Thoracic aorta (tissue), 2 donors: ENCODE data around the gene PLTP. TPM values are rescaled to one million over a fixed set of nuclear protein-coding genes. Genes with fewer than 3 reads are reported as not detected.

ENCODE experiments used
- ATAC-seq: fragments of 150-250 bp; one replicate; pipeline ENCODE4 v1.8.0; 2017; ENCODE audit warnings: low read depth; ENCODE audit not compliant: insufficient number of reproducible peaks, low FRiP score
- DNase-seq: peaks from one replicate; pipeline ENCODE4 v3.0.0-alpha.2; 2020; ENCODE audit warnings: low spot score
- H3K27ac ChIP-seq, 2 donors: fragments of 200-600 bp; sonication (generic); 1 replicate in 1 of 2; 2 replicates in 1 of 2; pipeline ENCODE4 v1.5.1; 2016; ENCODE audit warnings: mild to moderate bottlenecking in 2 of 2, moderate library complexity in 2 of 2
- H3K27me3 ChIP-seq: fragments of 200-600 bp; sonication (generic); replicated peaks from 2 replicates; pipeline ENCODE4 v1.6.0; 2016; ENCODE audit warnings: mild to moderate bottlenecking; ENCODE audit not compliant: insufficient read depth
- H3K36me3 ChIP-seq: fragments of 200-600 bp; sonication (generic); one replicate; pipeline ENCODE4 v1.5.1; 2016
- H3K4me1 ChIP-seq, 2 donors: fragments of 200-600 bp; sonication (generic); 1 replicate in 1 of 2; 2 replicates in 1 of 2; pipeline versions ENCODE4 v1.5.1 to v1.6.0; 2016; ENCODE audit warnings: low read depth in 2 of 2, mild to moderate bottlenecking in 1 of 2; ENCODE audit not compliant: control insufficient read depth in 1 of 2
- H3K4me3 ChIP-seq: fragments of 200-600 bp; sonication (generic); 2 replicates; pipeline ENCODE4 v1.5.1; 2016; ENCODE audit warnings: mild to moderate bottlenecking
- H3K9me3 ChIP-seq: fragments of 200-600 bp; sonication (generic); 2 replicates; pipeline ENCODE4 v1.5.1; 2016
- total RNA-seq, 2 donors: library from RNA; depleted of rRNA; stranded (reverse); fragments of >200 nt; gene quantifications; one replicate each; pipeline versions ENCODE4 v1.1.0 to v1.2.3, GENCODE V29; 2016
- TF ChIP-seq, protein P1 (sequence below): fragments of 200-600 bp; sonication (generic); IDR thresholded peaks from one replicate; pipeline ENCODE4 v1.5.1; 2019; ENCODE audit warnings: antibody characterized with exemption

PLTP gene, protein sequence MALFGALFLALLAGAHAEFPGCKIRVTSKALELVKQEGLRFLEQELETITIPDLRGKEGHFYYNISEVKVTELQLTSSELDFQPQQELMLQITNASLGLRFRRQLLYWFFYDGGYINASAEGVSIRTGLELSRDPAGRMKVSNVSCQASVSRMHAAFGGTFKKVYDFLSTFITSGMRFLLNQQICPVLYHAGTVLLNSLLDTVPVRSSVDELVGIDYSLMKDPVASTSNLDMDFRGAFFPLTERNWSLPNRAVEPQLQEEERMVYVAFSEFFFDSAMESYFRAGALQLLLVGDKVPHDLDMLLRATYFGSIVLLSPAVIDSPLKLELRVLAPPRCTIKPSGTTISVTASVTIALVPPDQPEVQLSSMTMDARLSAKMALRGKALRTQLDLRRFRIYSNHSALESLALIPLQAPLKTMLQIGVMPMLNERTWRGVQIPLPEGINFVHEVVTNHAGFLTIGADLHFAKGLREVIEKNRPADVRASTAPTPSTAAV
- total RNA-seq, result 100 to 1,000 TPM; 182 to 637 TPM

DNA sequence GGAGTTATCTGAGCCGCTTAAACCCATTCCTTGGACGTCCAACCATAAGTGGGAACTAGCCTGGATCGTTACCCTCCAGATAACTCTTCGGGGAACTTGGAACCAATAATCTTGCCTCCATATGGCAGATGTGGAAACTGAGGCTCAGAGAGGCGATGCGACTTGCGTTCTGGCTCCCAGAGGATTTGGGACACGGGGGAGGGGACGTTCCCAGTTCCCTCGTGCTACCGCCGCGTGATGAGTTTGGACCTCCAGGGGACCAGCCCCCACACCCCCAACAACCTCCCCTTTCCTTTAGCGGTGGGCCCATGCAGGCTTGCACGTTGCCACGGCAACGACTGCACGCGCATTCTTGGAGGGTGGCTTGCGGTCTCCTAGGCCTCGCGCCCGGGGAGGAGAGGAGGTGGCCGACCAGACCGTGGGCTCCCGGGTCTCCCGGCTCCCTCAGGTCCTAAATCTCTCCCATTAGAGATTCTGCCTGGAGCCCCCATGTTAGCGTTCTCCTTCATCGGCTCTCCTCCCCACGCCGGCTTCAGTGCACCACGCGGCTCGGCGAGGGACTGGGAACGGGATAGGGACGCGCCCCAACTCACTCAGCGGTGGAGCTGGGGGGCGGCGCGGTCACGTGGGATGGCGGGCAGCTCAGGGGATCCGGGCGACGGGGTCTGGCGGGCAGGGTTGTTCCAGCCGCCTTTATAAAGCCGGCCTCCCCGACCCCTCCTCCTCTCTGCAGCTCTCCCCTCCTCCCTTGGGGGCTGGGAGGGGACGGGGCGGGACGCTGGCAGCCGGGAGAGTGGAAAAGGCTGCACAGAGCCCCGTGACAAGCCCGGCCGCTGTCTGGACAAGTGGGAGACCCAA lies at the start of gene PLTP:
PLTP (minus strand) TSS at position 670 of the 858 bp plus-strand sequence. CDS start 703 bp downstream, outside the sequence.
- ATAC-seq, result peak; percentile 2
- peaks cover 6 to 23% of the 10 kb centered on the region in 2 donors for H3K4me1 ChIP-seq
- TF ChIP-seq, protein P1, sequence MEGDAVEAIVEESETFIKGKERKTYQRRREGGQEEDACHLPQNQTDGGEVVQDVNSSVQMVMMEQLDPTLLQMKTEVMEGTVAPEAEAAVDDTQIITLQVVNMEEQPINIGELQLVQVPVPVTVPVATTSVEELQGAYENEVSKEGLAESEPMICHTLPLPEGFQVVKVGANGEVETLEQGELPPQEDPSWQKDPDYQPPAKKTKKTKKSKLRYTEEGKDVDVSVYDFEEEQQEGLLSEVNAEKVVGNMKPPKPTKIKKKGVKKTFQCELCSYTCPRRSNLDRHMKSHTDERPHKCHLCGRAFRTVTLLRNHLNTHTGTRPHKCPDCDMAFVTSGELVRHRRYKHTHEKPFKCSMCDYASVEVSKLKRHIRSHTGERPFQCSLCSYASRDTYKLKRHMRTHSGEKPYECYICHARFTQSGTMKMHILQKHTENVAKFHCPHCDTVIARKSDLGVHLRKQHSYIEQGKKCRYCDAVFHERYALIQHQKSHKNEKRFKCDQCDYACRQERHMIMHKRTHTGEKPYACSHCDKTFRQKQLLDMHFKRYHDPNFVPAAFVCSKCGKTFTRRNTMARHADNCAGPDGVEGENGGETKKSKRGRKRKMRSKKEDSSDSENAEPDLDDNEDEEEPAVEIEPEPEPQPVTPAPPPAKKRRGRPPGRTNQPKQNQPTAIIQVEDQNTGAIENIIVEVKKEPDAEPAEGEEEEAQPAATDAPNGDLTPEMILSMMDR, result no peak
- H3K36me3 ChIP-seq, result no peaks in the 10 kb centered on the region
- no peaks in the 10 kb centered on the region for H3K9me3 ChIP-seq
- no peaks in the 10 kb centered on the region for H3K27me3 ChIP-seq
- peak within 1 kb of the TSS; percentile 55 to 71 for H3K27ac ChIP-seq
- DNase-seq, result no peak
- H3K4me3 ChIP-seq, result peak within 1 kb of the TSS; percentile 81

DNA sequence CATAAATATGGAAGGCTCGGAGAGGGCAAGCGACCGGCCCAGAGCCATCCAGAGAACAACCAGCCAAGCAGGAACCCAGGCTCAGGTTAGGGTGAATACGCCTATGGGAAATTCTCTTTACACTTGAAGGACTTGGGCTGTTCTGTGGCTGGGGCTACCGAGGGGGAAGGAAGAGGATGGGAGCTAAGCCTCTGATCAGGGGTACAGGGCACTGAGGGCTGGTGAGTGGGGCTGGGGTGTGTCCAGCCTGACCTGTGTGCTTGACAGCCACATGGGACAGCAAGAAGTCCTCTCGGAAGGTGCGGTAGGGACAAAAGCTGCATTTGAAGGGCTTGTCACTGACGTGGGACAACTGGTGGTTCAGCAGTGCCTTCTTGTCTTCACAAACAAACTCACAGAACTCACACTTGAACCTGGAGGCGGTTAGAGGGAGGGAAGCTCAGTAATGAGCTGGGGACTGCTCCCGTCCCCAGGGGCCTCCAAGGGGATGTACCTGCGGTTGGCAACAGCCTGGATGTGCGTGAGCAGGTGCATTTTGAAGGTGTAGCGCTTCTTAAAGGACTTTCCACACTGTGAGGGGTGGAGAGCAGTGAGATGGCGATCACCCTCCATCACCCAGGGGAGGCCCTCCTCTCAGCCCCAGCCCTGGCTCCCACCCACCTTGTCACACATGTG lies 48.1 kb upstream of the PLTP start:
- Histone ChIP-seq H3K36me3 (peaks cover 75% of the 10 kb centered on the region), H3K27ac (no peak overlapping the region), H3K4me3 (no peak overlapping the region), H3K4me1 (no peaks in the 10 kb centered on the region), H3K27me3 (no peaks in the 10 kb centered on the region), H3K9me3 (no peaks in the 10 kb centered on the region)
- DNase-seq, result no peak
- TF ChIP-seq, protein P1, result no peak
- ATAC-seq, result no peak

DNA sequence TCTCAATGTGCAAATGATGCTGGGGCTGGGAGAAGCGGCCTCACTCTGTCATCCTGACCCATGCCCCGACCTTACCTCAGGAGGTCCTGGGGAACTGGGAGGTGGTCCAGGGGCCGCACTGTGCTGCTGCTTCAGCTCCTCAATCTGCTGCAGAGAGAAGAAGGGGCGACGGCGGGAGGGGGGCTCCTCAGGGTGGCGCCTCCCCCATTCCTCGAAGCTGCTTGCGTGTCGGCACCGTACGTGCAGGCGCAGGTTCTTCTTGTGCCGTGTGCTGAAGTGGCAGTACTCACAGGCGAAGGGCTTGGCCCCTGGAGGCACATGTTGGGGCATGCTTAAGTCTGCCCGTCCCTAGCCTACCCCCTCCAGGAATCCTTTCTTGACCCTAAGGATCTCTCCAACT lies 47.2 kb upstream of the PLTP start:
- TF ChIP-seq, protein P1, result no peak
- DNase-seq (no peak), ATAC-seq (no peak)
- Histone ChIP-seq H3K4me3 (no peak overlapping the region), H3K27me3 (no peaks in the 10 kb centered on the region), H3K27ac (no peak overlapping the region), H3K36me3 (peaks cover 67% of the 10 kb centered on the region), H3K4me1 (no peaks in the 10 kb centered on the region), H3K9me3 (no peaks in the 10 kb centered on the region)

DNA sequence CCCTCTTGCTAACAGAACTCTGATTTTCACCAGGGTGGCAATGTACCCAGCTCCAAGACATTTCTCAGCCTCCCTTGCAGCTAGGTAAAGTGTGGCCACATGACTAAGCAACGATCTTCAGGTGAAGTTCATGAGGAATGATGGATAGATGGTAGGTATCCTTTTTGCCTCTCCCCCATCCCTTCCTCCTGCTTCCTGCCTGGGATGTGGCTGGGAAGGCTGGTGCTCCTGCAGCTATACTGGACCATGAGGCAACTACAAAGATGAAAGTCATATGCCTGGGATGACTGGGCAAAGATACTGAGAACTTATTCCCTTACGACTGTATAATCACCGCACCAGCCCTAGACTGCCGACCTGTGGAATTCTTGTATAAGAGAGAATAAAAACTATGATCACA lies 46.6 kb upstream of the PLTP start:
- no peak for DNase-seq
- TF ChIP-seq, protein P1, result no peak
- no peak overlapping the region for H3K27ac ChIP-seq
- H3K27me3 ChIP-seq, result no peaks in the 10 kb centered on the region
- no peak overlapping the region for H3K4me3 ChIP-seq
- no peaks in the 10 kb centered on the region for H3K9me3 ChIP-seq
- H3K36me3 ChIP-seq, result peaks cover 62% of the 10 kb centered on the region
- no peak for ATAC-seq
- H3K4me1 ChIP-seq, result no peaks in the 10 kb centered on the region
